Duodenal mucosa (tissue), 2 donors: ENCODE results near the gene SPANXN3.
"Not testable (repeated sequence)": the region's sequence is repeated elsewhere in the genome, so short reads cannot be mapped to it uniquely, and the experiment has no call there.

Source experiments
- H3K27ac ChIP-seq: one replicate; pipeline ENCODE4 v1.7.0; 2013; ENCODE audit warnings: low read depth, low read length
- H3K27me3 ChIP-seq, 2 donors: one replicate each; pipeline ENCODE4 v1.7.0; 2013; ENCODE audit warnings: low read length in 2 of 2, control low read depth in 1 of 2; ENCODE audit not compliant: insufficient read depth in 2 of 2, control insufficient read depth in 1 of 2
- H3K36me3 ChIP-seq, 2 donors: one replicate each; pipeline ENCODE4 v1.7.0; 2013; ENCODE audit warnings: low read length in 2 of 2, control low read depth in 1 of 2; ENCODE audit not compliant: insufficient read depth in 2 of 2, control insufficient read depth in 1 of 2
- H3K4me1 ChIP-seq, 2 donors: one replicate each; pipeline ENCODE4 v1.7.0; 2013; ENCODE audit warnings: low read length in 2 of 2, control low read depth in 1 of 2; ENCODE audit not compliant: insufficient read depth in 2 of 2, control insufficient read depth in 1 of 2
- H3K4me3 ChIP-seq, 2 donors: one replicate each; pipeline ENCODE4 v1.7.0; 2013; ENCODE audit warnings: low read length in 2 of 2, low read depth in 1 of 2
- H3K9ac ChIP-seq, 2 donors: one replicate each; pipeline ENCODE4 v1.7.0; 2013; ENCODE audit warnings: low read length in 2 of 2, low read depth in 1 of 2
- H3K9me3 ChIP-seq, 2 donors: one replicate each; pipeline ENCODE4 v1.7.0; 2013; ENCODE audit warnings: low read length in 2 of 2, control low read depth in 1 of 2; ENCODE audit not compliant: control insufficient read depth in 1 of 2

Gene SPANXN3, protein sequence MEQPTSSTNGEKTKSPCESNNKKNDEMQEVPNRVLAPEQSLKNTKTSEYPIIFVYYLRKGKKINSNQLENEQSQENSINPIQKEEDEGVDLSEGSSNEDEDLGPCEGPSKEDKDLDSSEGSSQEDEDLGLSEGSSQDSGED

DNA sequence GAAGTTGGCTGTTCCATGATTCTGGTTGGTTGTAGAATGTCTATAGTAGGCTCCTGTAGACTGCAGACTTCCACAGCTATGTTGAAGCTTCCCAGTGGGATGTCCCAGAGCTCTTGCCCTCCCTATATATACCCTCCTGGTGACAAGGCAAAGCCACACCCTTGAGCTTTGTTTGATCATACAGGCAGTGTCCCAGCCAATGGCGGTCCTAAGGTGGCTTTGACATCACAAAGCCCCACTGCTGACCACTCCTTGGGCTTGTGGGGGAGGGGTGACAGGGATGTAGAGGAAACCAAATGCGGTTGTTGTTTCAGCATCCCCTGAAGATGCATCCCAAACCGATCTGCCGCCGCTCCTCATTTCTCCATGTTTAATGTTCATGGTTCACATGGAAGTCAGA lies at the start of gene SPANXN3:
SPANXN3 (minus strand) TSS at position 101 of the 400 bp plus-strand sequence; CDS start at position 17, 84 bp downstream.
- not testable (repeated sequence) for H3K4me3 ChIP-seq, H3K9me3 ChIP-seq

DNA sequence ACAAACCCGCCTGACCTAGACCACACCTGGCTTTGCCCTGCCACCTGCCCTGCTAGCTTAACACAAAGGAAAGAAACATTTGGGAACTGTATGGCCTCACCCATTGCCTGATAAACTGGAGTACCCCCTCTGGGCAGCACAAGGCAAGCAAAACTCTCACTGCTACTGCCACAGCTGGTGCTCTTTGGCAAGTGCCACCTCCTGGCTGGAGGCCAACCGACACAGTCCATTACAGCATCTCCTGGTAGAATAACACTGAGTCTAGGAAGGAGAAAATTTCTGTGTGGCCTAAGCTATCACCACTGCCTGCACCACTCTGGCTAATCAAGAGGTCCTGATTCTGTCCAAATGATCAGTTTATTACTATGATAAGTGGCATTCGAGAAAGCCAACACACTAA lies 18.9 kb upstream of the SPANXN3 start:
- Histone ChIP-seq H3K9ac (no peak overlapping the region), H3K4me1 (no peaks in the 10 kb centered on the region), H3K27me3 (no peaks in the 10 kb centered on the region), H3K27ac (no peak overlapping the region), H3K36me3 (no peaks in the 10 kb centered on the region), H3K4me3 (no peak overlapping the region), H3K9me3 (no peaks in the 10 kb centered on the region)

More for the DNA sequence above, at the start of gene SPANXN3:
- H3K4me1 ChIP-seq, H3K27me3 ChIP-seq, H3K9ac ChIP-seq, H3K36me3 ChIP-seq, H3K27ac ChIP-seq: not testable (repeated sequence)

DNA sequence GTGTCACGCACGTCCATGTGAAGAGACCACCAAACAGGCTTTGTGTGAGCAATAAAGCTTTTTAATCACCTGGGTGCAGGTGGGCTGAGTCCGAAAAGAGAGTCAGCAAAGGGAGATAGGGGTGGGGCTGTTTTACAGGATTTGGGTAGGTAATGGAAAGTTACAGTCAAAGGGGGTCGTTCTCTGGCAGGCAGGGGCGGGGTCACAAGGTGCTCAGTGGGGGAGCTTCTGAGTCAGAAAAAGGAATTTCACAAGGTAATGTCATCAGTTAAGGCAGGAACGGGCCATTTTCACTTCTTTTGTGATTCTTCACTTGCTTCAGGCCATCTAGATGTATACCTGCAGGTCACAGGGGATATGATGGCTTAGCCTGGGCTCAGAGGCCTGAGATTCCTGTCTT lies 15.1 kb downstream of the SPANXN3 start:
- not testable (repeated sequence) for H3K27ac ChIP-seq, H3K4me1 ChIP-seq, H3K36me3 ChIP-seq, H3K4me3 ChIP-seq, H3K9ac ChIP-seq, H3K27me3 ChIP-seq, H3K9me3 ChIP-seq

- no peak overlapping the region for H3K9ac ChIP-seq
- H3K4me3 ChIP-seq: no peak overlapping the region
- no peaks in the 10 kb centered on the region for H3K36me3 ChIP-seq
- H3K27ac ChIP-seq: no peak overlapping the region
- H3K9me3 ChIP-seq: no peaks in the 10 kb centered on the region
- H3K27me3 ChIP-seq: no peaks in the 10 kb centered on the region
- H3K4me1 ChIP-seq: no peaks in the 10 kb centered on the region
Observed at GRCh38 chrX:143500751-143501150, 16.5 kb downstream of the SPANXN3 start.

DNA sequence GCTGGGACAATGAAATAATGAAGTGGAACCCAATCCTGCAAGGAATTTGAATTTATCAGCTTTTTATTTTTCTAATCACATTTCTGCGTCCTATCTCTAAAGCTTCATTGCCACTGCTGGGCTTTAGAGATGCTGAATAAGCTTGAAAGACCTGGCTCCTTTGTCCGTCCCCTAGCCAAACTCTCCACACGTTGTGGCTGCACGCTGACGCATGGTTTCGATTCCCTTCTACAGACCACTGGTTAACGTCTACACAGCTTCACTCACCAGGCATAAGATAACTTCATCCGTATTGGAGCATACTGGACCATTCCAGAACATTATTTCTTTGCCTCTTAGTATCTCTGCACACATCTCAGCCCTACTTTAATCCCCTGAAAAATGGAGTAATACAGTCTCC lies 31.2 kb downstream of the SPANXN3 start:
- no peaks in the 10 kb centered on the region for H3K36me3 ChIP-seq
- no peaks in the 10 kb centered on the region for H3K4me1 ChIP-seq
- no peaks in the 10 kb centered on the region for H3K27me3 ChIP-seq
- H3K4me3 ChIP-seq: no peak overlapping the region
- no peak overlapping the region for H3K9ac ChIP-seq
- H3K9me3 ChIP-seq: no peaks in the 10 kb centered on the region
- H3K27ac ChIP-seq: no peak overlapping the region

DNA sequence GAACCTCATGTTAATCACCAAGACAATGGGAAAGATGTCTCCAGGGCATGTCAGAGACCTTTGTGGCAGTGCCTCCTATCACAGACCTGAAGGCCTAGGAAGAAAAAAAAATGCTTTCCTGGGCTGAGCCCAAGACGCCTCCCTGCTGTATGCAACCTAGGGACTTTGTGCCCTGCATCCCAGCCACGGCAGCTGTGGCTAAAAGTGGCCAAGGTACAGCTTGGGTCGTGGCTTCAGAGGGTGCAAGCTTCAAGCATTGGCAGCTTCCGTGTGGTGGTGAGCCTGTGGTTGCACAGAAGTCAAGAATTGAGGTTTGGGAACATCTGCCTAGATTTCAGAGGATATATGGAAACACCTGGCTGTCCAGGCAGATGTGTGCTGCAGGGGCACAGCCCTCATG lies 40.5 kb downstream of the SPANXN3 start:
- H3K27ac ChIP-seq: no peak overlapping the region
- no peaks in the 10 kb centered on the region for H3K9me3 ChIP-seq
- H3K4me1 ChIP-seq: no peaks in the 10 kb centered on the region
- H3K9ac ChIP-seq: no peak overlapping the region
- H3K4me3 ChIP-seq: no peak overlapping the region
- H3K36me3 ChIP-seq: no peaks in the 10 kb centered on the region
- no peaks in the 10 kb centered on the region for H3K27me3 ChIP-seq

- H3K4me1 ChIP-seq: no peaks in the 10 kb centered on the region
- no peaks in the 10 kb centered on the region for H3K27me3 ChIP-seq
- no peak overlapping the region for H3K9ac ChIP-seq
- no peak overlapping the region for H3K27ac ChIP-seq
- H3K9me3 ChIP-seq: no peaks in the 10 kb centered on the region
- no peak overlapping the region for H3K4me3 ChIP-seq
- H3K36me3 ChIP-seq: no peaks in the 10 kb centered on the region
Observed at GRCh38 chrX:143472347-143472938, 44.8 kb downstream of the SPANXN3 start.

GRCh38 chrX:143466130-143466529 lies 51.1 kb downstream of the SPANXN3 start:
- Histone ChIP-seq H3K27me3 (no peaks in the 10 kb centered on the region), H3K9me3 (no peaks in the 10 kb centered on the region), H3K9ac (no peak overlapping the region), H3K36me3 (no peaks in the 10 kb centered on the region), H3K4me1 (no peaks in the 10 kb centered on the region), H3K4me3 (no peak overlapping the region), H3K27ac (no peak overlapping the region)

- H3K36me3 ChIP-seq: no peaks in the 10 kb centered on the region
- H3K4me3 ChIP-seq: no peak overlapping the region
- no peaks in the 10 kb centered on the region for H3K27me3 ChIP-seq
- H3K4me1 ChIP-seq: no peaks in the 10 kb centered on the region
- no peaks in the 10 kb centered on the region for H3K9me3 ChIP-seq
- no peak overlapping the region for H3K9ac ChIP-seq
- no peak overlapping the region for H3K27ac ChIP-seq
Observed at GRCh38 chrX:143462696-143463095, 54.6 kb downstream of the SPANXN3 start.

- Histone ChIP-seq H3K4me3 (no peak overlapping the region), H3K36me3 (no peaks in the 10 kb centered on the region), H3K27ac (no peak overlapping the region), H3K9me3 (no peaks in the 10 kb centered on the region), H3K27me3 (no peaks in the 10 kb centered on the region), H3K9ac (no peak overlapping the region), H3K4me1 (no peaks in the 10 kb centered on the region)
Observed at GRCh38 chrX:143461606-143462005, 55.7 kb downstream of the SPANXN3 start.
